LNCaP clone FGC (cell line): Measurements from ENCODE around the gene SMYD3.
A peak's percentile ranks its signal among the peaks of the same experiment; 100 is the strongest.

ENCODE experiments used
- DNase-seq: peaks from one replicate; pipeline ENCODE4 v3.0.0-alpha.2; 2011; ENCODE audit warnings: low read depth
- H3K4me3 ChIP-seq: 2 replicates; pipeline ENCODE4 v1.5.1; 2011; ENCODE audit warnings: mild to moderate bottlenecking, low read depth, low read length, control low read depth
- TF ChIP-seq, protein P1 (sequence below): IDR thresholded peaks from 2 replicates; pipeline ENCODE4 v1.5.1; 2012; ENCODE audit warnings: mild to moderate bottlenecking; ENCODE audit not compliant: control insufficient read depth, insufficient read depth; ENCODE audit errors: extremely low read depth

Gene SMYD3

GRCh38 chr1:245804696-245805095, 702.4 kb downstream of the SMYD3 start:
- DNase-seq = no peak
- H3K4me3 ChIP-seq = no peak overlapping the region
- TF ChIP-seq, protein P1, sequence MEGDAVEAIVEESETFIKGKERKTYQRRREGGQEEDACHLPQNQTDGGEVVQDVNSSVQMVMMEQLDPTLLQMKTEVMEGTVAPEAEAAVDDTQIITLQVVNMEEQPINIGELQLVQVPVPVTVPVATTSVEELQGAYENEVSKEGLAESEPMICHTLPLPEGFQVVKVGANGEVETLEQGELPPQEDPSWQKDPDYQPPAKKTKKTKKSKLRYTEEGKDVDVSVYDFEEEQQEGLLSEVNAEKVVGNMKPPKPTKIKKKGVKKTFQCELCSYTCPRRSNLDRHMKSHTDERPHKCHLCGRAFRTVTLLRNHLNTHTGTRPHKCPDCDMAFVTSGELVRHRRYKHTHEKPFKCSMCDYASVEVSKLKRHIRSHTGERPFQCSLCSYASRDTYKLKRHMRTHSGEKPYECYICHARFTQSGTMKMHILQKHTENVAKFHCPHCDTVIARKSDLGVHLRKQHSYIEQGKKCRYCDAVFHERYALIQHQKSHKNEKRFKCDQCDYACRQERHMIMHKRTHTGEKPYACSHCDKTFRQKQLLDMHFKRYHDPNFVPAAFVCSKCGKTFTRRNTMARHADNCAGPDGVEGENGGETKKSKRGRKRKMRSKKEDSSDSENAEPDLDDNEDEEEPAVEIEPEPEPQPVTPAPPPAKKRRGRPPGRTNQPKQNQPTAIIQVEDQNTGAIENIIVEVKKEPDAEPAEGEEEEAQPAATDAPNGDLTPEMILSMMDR = no peak

DNA sequence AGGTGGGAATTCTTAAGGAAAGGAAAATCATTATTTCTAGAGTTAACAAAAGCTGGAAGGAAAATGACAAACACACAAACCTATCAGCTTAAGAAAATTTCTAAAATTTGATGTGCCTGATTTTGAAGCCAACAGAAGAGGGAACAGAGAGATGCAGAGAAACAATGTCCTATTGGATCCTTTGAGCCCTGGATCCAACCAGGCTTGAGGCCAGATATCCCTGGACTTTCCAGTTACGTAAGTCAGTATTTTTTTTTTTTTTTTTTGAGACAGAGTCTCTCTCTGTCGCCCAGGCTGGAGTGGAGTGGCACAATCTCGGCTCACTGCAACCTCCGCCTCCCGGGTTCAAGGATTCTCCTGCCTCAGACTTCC, 703.4 kb downstream of the SMYD3 start:
- H3K4me3 ChIP-seq = no peak overlapping the region
- DNase-seq = no peak
- TF ChIP-seq, protein P1 = no peak

DNA sequence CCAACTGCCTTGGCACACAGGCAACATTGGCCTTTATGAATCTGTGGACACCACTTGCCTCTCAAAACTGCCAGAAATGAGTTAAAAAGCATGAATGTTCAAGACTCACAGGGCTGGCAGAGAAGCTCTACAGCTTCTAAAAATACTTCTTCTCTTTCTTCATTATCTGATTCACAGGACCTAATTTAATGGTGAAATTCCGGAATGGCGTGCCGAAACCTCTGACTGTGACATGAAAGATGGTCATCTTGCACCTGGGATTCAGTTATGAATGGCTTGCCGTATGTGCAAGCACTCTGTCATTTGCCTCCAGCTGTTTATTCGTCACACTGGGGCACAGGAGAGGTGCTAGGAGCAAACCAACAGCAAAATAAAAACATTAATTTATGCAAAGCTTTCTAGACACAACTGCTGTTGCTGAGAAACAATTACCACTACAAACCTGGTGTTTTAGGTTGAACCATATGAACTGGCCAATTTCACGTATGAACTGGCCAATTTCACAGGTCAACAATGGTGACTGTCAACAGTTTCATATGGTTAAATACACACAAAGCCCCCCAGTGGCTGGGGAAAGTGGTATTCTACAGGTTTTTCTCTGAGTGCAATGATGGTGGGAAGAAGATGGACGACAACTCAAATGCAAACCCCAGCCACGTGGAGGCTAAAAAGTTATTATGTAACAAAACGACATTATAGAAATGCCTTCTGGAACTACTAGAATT, 704.0 kb downstream of the SMYD3 start:
- TF ChIP-seq, protein P1 = no peak
- no peak overlapping the region for H3K4me3 ChIP-seq
- DNase-seq = no peak

DNA sequence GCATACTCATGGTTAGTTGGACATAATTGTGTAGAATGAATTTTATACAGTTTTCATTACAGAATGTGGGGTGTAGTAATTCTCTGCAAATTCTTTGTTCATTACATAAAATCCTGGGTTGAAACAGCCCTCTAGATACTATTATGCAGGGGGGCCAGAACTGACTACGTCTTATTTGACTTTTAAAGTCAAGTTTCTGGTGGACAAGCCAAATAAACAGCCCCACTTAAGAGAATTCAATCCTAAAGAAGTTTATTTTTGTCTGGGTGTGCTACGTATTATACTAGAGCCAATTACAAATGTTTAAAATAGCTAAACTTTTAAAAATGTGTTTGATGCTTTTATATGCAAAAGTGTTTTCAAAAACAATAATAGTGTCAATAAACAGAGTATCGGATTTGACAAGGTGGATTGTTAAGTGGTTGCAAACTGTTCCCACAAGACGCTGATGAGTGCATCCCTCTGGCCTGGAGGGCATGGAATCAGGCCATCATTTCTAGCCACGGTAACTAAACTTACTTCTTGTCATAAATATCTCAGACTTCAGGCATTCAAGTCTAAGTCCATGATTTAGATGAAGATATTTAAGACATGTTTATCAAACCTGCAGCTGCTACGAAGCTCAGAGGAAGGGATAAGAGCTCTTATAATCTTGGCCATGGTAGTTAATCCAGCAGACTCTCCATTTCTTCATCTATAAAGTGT, 706.0 kb downstream of the SMYD3 start:
- no peak overlapping the region for H3K4me3 ChIP-seq
- DNase-seq = no peak
- TF ChIP-seq, protein P1 = no peak

GRCh38 chr1:245798349-245798711, 708.7 kb downstream of the SMYD3 start:
- TF ChIP-seq, protein P1 = no peak
- H3K4me3 ChIP-seq = no peak overlapping the region
- no peak for DNase-seq

DNA sequence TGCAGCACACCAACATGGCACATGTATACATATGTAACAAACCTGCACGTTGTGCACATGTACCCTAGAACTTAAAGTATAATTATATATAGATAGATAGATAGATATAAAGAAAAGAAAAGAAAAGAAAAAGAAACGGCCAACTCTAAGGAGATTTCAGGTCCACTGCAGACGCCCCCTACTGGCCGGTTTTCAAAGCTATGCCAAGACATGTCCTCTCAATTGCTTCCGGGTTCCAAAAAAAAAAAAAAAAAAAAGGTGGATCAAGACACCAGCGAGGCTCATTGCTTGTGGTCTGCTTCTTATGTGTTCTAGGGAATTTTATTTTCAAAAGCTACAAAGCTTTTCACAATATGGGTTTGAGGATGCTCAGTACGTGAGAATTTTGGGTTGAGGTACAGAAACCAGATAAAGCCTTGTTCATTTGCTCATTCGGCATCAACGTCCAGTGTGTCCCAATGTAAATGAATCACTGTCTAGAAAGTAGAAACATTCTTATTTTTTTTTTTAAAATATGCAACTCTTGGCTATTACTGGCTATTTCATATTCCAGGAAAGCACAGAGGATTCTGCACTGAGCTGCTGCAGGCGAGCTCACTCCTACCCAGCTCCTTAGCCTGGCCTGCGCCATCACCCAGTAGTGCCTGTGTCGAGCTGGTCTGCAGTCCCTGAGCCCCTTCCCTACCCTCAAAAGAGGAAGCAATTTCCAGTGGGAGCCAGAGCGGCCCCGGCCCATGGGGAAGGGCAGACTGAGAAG, 709.3 kb downstream of the SMYD3 start:
- TF ChIP-seq, protein P1 = peak; percentile 37
- DNase-seq = no peak
- H3K4me3 ChIP-seq = no peak overlapping the region
